Measurements from ENCODE around the gene ALG3. TPM values are rescaled to one million over a fixed set of nuclear protein-coding genes. Genes with fewer than 3 reads are reported as not detected.

The ALG3 gene
- 10 to 100 TPM; 13.0 to 87.4 (median 32.3) TPM for polyA plus RNA-seq
- long read RNA-seq, donor 1, result 0 reads
- long read RNA-seq, donor 2, transcript ALG3-201 (9 exons, 1,528 nt), result major isoform, 5 of 5 reads
- long read RNA-seq, donor 2, partial matches to known transcripts, result 0 of 5 reads
- long read RNA-seq, donor 2, other reads (novel, unspliced or antisense), result 0 of 5 reads
- long read RNA-seq, donor 3, transcript ALG3-201 (9 exons, 1,528 nt), result major isoform, 11 of 27 reads
- long read RNA-seq, donor 3, partial matches to known transcripts, result 6 of 27 reads
- long read RNA-seq, donor 3, other reads (novel, unspliced or antisense), result 5 of 27 reads
- long read RNA-seq, donor 4, result 0 reads
- long read RNA-seq, donor 5, partial matches to known transcripts, result 0 of 8 reads
- long read RNA-seq, donor 5, other reads (novel, unspliced or antisense), result 0 of 8 reads
- long read RNA-seq, donor 6, transcript ALG3-201 (9 exons, 1,528 nt), result major isoform, 12 of 52 reads
- long read RNA-seq, donor 6, partial matches to known transcripts, result 31 of 52 reads
- long read RNA-seq, donor 6, other reads (novel, unspliced or antisense), result 7 of 52 reads
- long read RNA-seq, donor 7, result 0 reads
- long read RNA-seq, donor 8, partial matches to known transcripts, result 0 of 1 reads
- long read RNA-seq, donor 8, other reads (novel, unspliced or antisense), result 0 of 1 reads
- long read RNA-seq, donor 9, partial matches to known transcripts, result 0 of 6 reads
- long read RNA-seq, donor 9, other reads (novel, unspliced or antisense), result 0 of 6 reads
- long read RNA-seq, donor 10, transcript ALG3-201 (9 exons, 1,528 nt), result major isoform, 7 of 20 reads
- long read RNA-seq, donor 10, partial matches to known transcripts, result 5 of 20 reads
- long read RNA-seq, donor 10, other reads (novel, unspliced or antisense), result 0 of 20 reads

GRCh38 chr3:184248454-184249411 lies at the start of gene ALG3:
Gene ALG3, minus strand, starts transcription at chr3:184248962. Its CDS starts 22 bp downstream, at chr3:184248940.
- H3K27ac ChIP-seq (ENCODE audit: low read depth in 1 of 3, low read length in 2 of 3), result peak within 1 kb of the TSS; percentile 75 to 86 (median 83)
- H3K4me3 ChIP-seq (ENCODE audit: low read depth in 1 of 3, low read length in 3 of 3), result peak within 1 kb of the TSS; percentile 53 to 89 (median 71)
- H3K9me3 ChIP-seq (ENCODE audit: control insufficient read depth in 2 of 2, insufficient read depth in 1 of 2, low read depth in 1 of 2, low read length in 1 of 2), result no peaks in the 10 kb centered on the region
- H3K36me3 ChIP-seq (ENCODE audit: control insufficient read depth in 3 of 3, insufficient read depth in 2 of 3, low read depth in 1 of 3, low read length in 3 of 3), result peaks cover 9 to 19% (median 9%) of the 10 kb centered on the region in 3 donors
- no peak for FAIRE-seq
- 0 to 1% (median 1%) methylated on average over 44 to 49 of the region's 49 CpGs for WGBS, 3 donors
- H3K27me3 ChIP-seq (ENCODE audit: control insufficient read depth in 3 of 3, insufficient read depth in 3 of 3, low read length in 3 of 3), result no peaks in the 10 kb centered on the region
- H3K4me1 ChIP-seq (ENCODE audit: control insufficient read depth in 3 of 3, insufficient read depth in 2 of 3, low read depth in 1 of 3, low read length in 2 of 3), result peaks cover 0 to 2% (median 0%) of the 10 kb centered on the region in 3 donors
- peak; percentile 83 to 95 for DNase-seq

GRCh38 chr3:184296616-184297015 lies 47.9 kb upstream of the ALG3 start:
- H3K9me3 ChIP-seq (ENCODE audit: control insufficient read depth in 2 of 2, insufficient read depth in 1 of 2, low read depth in 1 of 2, low read length in 1 of 2), result no peaks in the 10 kb centered on the region
- H3K4me1 ChIP-seq (ENCODE audit: control insufficient read depth in 3 of 3, insufficient read depth in 2 of 3, low read depth in 1 of 3, low read length in 2 of 3), result peaks cover 3 to 8% (median 7%) of the 10 kb centered on the region in 3 donors
- no peak for DNase-seq
- H3K27me3 ChIP-seq (ENCODE audit: control insufficient read depth in 3 of 3, insufficient read depth in 3 of 3, low read length in 3 of 3), result peaks cover 0 to 3% (median 0%) of the 10 kb centered on the region in 3 donors
- H3K36me3 ChIP-seq (ENCODE audit: control insufficient read depth in 3 of 3, insufficient read depth in 2 of 3, low read depth in 1 of 3, low read length in 3 of 3), result peaks cover 2 to 8% (median 4%) of the 10 kb centered on the region in 3 donors
- 78 to 89% (median 80%) methylated on average over 7 of the region's 7 CpGs for WGBS, 3 donors
- H3K27ac ChIP-seq (ENCODE audit: low read depth in 1 of 3, low read length in 2 of 3), result no peak overlapping the region
- no peak for FAIRE-seq
- no peak overlapping the region for H3K4me3 ChIP-seq (ENCODE audit: low read depth in 1 of 3, low read length in 3 of 3)

GRCh38 chr3:184295771-184296170 lies 47.0 kb upstream of the ALG3 start:
- FAIRE-seq (no peak), DNase-seq (peak in 1 of 2 donors; percentile 38)
- no peak overlapping the region for H3K27ac ChIP-seq (ENCODE audit: low read depth in 1 of 3, low read length in 2 of 3)
- H3K9me3 ChIP-seq (ENCODE audit: control insufficient read depth in 2 of 2, insufficient read depth in 1 of 2, low read depth in 1 of 2, low read length in 1 of 2), result no peaks in the 10 kb centered on the region
- peaks cover 0 to 3% (median 0%) of the 10 kb centered on the region in 3 donors for H3K27me3 ChIP-seq (ENCODE audit: control insufficient read depth in 3 of 3, insufficient read depth in 3 of 3, low read length in 3 of 3)
- H3K4me3 ChIP-seq (ENCODE audit: low read depth in 1 of 3, low read length in 3 of 3), result no peak overlapping the region
- peaks cover 3 to 8% (median 7%) of the 10 kb centered on the region in 3 donors for H3K4me1 ChIP-seq (ENCODE audit: control insufficient read depth in 3 of 3, insufficient read depth in 2 of 3, low read depth in 1 of 3, low read length in 2 of 3)
- 18 to 53% (median 31%) methylated on average over 3 of the region's 3 CpGs for WGBS, 3 donors
- no peaks in the 10 kb centered on the region for H3K36me3 ChIP-seq (ENCODE audit: control insufficient read depth in 3 of 3, insufficient read depth in 2 of 3, low read depth in 1 of 3, low read length in 3 of 3)

GRCh38 chr3:184291738-184292445 lies 43.1 kb upstream of the ALG3 start:
- FAIRE-seq (no peak), DNase-seq (no peak)
- no peak overlapping the region for H3K27ac ChIP-seq (ENCODE audit: low read depth in 1 of 3, low read length in 2 of 3)
- H3K27me3 ChIP-seq (ENCODE audit: control insufficient read depth in 3 of 3, insufficient read depth in 3 of 3, low read length in 3 of 3), result peaks cover 0 to 8% (median 0%) of the 10 kb centered on the region in 3 donors
- no peaks in the 10 kb centered on the region for H3K4me1 ChIP-seq (ENCODE audit: control insufficient read depth in 3 of 3, insufficient read depth in 2 of 3, low read depth in 1 of 3, low read length in 2 of 3)
- no peaks in the 10 kb centered on the region for H3K9me3 ChIP-seq (ENCODE audit: control insufficient read depth in 2 of 2, insufficient read depth in 1 of 2, low read depth in 1 of 2, low read length in 1 of 2)
- WGBS, 3 donors, result 90 to 91% (median 90%) methylated on average over 18 to 21 of the region's 21 CpGs
- H3K4me3 ChIP-seq (ENCODE audit: low read depth in 1 of 3, low read length in 3 of 3), result no peak overlapping the region
- no peaks in the 10 kb centered on the region for H3K36me3 ChIP-seq (ENCODE audit: control insufficient read depth in 3 of 3, insufficient read depth in 2 of 3, low read depth in 1 of 3, low read length in 3 of 3)

GRCh38 chr3:184291044-184291737 lies 42.4 kb upstream of the ALG3 start:
- Histone ChIP-seq H3K27me3 (ENCODE audit: control insufficient read depth in 3 of 3, insufficient read depth in 3 of 3, low read length in 3 of 3) (peaks cover 0 to 8% (median 0%) of the 10 kb centered on the region in 3 donors), H3K27ac (ENCODE audit: low read depth in 1 of 3, low read length in 2 of 3) (no peak overlapping the region), H3K9me3 (ENCODE audit: control insufficient read depth in 2 of 2, insufficient read depth in 1 of 2, low read depth in 1 of 2, low read length in 1 of 2) (no peaks in the 10 kb centered on the region), H3K4me1 (ENCODE audit: control insufficient read depth in 3 of 3, insufficient read depth in 2 of 3, low read depth in 1 of 3, low read length in 2 of 3) (no peaks in the 10 kb centered on the region), H3K4me3 (ENCODE audit: low read depth in 1 of 3, low read length in 3 of 3) (no peak overlapping the region), H3K36me3 (ENCODE audit: control insufficient read depth in 3 of 3, insufficient read depth in 2 of 3, low read depth in 1 of 3, low read length in 3 of 3) (no peaks in the 10 kb centered on the region)
- 77 to 83% (median 78%) methylated on average over 21 to 22 of the region's 22 CpGs for WGBS, 3 donors
- DNase-seq (no peak), FAIRE-seq (no peak)

GRCh38 chr3:184290331-184290730 lies 41.6 kb upstream of the ALG3 start:
- H3K27ac ChIP-seq (ENCODE audit: low read depth in 1 of 3, low read length in 2 of 3), result no peak overlapping the region
- peaks cover 0 to 8% (median 0%) of the 10 kb centered on the region in 3 donors for H3K27me3 ChIP-seq (ENCODE audit: control insufficient read depth in 3 of 3, insufficient read depth in 3 of 3, low read length in 3 of 3)
- H3K9me3 ChIP-seq (ENCODE audit: control insufficient read depth in 2 of 2, insufficient read depth in 1 of 2, low read depth in 1 of 2, low read length in 1 of 2), result no peaks in the 10 kb centered on the region

GRCh38 chr3:184289426-184289938 lies 40.7 kb upstream of the ALG3 start:
- H3K4me1 ChIP-seq (ENCODE audit: control insufficient read depth in 3 of 3, insufficient read depth in 2 of 3, low read depth in 1 of 3, low read length in 2 of 3), result no peaks in the 10 kb centered on the region
- no peak overlapping the region for H3K27ac ChIP-seq (ENCODE audit: low read depth in 1 of 3, low read length in 2 of 3)
- WGBS, 3 donors, result 5 to 9% (median 8%) methylated on average over 10 of the region's 10 CpGs
- H3K9me3 ChIP-seq (ENCODE audit: control insufficient read depth in 2 of 2, insufficient read depth in 1 of 2, low read depth in 1 of 2, low read length in 1 of 2), result no peaks in the 10 kb centered on the region
- no peaks in the 10 kb centered on the region for H3K36me3 ChIP-seq (ENCODE audit: control insufficient read depth in 3 of 3, insufficient read depth in 2 of 3, low read depth in 1 of 3, low read length in 3 of 3)
- H3K4me3 ChIP-seq (ENCODE audit: low read depth in 1 of 3, low read length in 3 of 3), result no peak overlapping the region
- DNase-seq, result peak; percentile 47 to 48
- H3K27me3 ChIP-seq (ENCODE audit: control insufficient read depth in 3 of 3, insufficient read depth in 3 of 3, low read length in 3 of 3), result peaks cover 0 to 5% (median 0%) of the 10 kb centered on the region in 3 donors
- no peak for FAIRE-seq

More at GRCh38 chr3:184290331-184290730, 41.6 kb upstream of the ALG3 start:
- WGBS, 3 donors, result 85 to 96% (median 95%) methylated on average over 9 to 10 of the region's 10 CpGs
- no peak for DNase-seq
- Histone ChIP-seq H3K4me1 (ENCODE audit: control insufficient read depth in 3 of 3, insufficient read depth in 2 of 3, low read depth in 1 of 3, low read length in 2 of 3) (no peaks in the 10 kb centered on the region), H3K4me3 (ENCODE audit: low read depth in 1 of 3, low read length in 3 of 3) (no peak overlapping the region), H3K36me3 (ENCODE audit: control insufficient read depth in 3 of 3, insufficient read depth in 2 of 3, low read depth in 1 of 3, low read length in 3 of 3) (no peaks in the 10 kb centered on the region)
- FAIRE-seq, result no peak

Measured in small intestine (tissue), 16 donors.